Measurements from ENCODE around the gene ZNF77.
"Not testable (repeated sequence)": the region's sequence is repeated elsewhere in the genome, so short reads cannot be mapped to it uniquely, and the experiment has no call there.

The ZNF77 gene

GRCh38 chr19:2969104-2969504 is 24.3 kb upstream of the ZNF77 start:
- ATAC-seq = no peak

GRCh38 chr19:2967972-2968371 is 23.2 kb upstream of the ZNF77 start:
- ATAC-seq = no peak

DNA sequence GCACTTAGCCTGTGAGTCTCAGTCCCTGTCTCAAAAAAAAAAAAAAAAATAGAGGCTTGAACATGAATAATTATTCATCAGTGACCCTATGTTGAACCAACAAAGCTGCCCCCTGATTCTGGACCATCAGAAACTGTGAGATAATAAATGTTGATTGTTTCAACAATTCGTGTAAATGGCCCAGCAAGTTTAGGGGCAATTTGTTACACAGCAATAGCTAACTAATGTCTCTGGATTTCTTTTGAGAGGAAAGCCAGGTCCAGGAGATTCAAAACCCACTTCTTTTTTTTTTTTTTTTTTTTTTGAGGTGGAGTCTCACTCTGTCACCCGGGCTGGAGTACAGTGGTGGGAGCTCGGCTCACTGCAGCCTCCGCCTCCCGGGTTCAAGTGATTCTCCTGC is 20.1 kb upstream of the ZNF77 start:
- ATAC-seq = no peak

- ATAC-seq = not testable (repeated sequence)
Measured at GRCh38 chr19:2963631-2964030, 18.9 kb upstream of the ZNF77 start.

DNA sequence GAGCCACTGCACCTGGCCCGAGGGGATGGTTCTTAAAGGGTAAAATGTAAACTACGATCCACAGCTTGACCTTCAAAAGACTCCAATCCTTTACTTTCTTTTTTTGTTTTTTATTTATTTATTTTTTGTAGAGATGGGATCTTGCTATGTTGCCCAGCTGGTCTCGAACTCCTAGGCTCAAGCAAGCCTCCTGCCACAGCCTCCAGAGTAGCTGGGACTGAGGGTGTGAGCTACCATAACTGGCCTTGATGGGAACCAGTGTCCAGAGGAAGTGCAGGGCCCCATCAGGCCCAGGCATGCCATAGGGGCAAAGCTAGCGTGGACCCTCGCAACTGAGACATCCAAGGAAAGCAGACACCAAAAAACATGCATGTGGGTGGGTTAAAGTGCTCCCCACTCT is 18.4 kb upstream of the ZNF77 start:
- ATAC-seq = no peak

DNA sequence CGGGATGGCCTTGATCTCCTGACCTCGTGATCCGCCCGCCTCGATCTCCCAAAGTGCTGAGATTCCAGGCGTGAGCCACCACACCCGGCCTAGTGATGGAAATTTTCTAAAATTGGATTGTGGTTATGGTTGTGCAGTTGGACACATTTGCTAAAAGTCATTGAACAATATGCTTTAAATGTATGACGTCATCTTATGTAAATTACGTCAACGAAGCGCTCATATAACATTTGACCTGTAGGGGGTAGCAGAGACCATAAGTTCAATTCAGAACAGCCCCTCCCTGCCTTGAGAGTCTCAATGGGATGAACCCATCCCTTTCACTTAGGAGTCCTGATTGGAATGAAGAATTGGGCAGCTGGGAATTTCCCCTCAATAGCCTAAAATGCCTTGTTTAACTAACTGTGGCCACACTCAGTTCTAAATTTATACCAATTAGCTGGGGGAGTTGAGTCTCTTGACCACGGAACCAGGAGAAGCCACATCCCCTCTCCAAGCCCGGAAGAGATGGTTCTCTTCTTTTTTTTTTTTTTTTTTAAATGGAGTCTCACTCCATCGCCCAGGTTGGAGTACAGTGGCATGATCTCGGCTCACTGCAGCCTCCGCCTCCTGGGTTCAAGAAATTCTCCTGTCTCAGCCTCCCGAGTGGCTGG is 17.4 kb upstream of the ZNF77 start:
- ATAC-seq = peak in 1 of 2 donors; percentile 49

DNA sequence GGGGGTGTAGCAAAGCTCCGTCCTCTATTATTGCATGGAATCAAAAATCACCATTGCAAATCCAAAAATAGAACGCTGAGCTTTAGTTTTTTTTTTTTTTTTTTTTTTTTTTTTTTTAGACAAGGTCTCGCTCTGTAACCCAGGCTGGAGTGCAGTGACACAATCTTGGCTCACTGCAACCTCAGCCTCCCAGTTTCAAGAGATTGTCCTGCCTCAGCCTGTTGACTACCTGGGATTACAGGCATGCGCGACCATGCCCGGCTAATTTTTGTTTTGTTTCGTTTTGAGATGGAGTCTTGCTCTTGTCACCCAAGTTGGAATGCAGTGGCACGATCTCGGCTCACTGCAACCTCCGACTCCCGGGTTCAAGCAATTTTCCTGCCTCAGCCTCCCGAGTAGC is 15.3 kb upstream of the ZNF77 start:
- no peak for ATAC-seq

GRCh38 chr19:2957160-2957559 is 12.4 kb upstream of the ZNF77 start:
- no peak for ATAC-seq

DNA sequence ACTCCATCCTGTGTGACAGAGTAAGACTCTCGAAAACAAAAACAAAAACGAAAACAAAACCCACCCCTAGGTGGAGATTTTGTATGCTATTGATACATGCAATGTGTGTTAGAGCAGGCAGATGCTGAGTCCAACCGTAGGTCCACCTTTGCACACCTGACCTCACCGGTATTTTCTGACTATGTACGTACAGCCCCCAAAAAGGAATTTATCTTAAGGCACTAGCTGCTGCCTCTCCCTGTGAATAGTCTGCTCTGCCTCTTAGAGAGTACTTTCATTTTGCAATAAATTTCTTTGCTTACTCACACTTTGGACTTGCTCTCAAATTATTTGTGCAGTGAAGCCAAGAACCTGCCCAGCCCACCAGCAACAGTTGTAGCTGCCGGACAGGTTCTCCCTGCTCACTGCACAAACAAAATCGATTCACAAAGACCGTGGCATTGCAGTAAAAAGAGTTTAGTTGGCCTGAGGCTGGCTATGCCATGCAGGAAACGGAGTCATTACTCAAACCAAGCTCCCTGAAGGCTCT is 8.2 kb upstream of the ZNF77 start:
- ATAC-seq = no peak

DNA sequence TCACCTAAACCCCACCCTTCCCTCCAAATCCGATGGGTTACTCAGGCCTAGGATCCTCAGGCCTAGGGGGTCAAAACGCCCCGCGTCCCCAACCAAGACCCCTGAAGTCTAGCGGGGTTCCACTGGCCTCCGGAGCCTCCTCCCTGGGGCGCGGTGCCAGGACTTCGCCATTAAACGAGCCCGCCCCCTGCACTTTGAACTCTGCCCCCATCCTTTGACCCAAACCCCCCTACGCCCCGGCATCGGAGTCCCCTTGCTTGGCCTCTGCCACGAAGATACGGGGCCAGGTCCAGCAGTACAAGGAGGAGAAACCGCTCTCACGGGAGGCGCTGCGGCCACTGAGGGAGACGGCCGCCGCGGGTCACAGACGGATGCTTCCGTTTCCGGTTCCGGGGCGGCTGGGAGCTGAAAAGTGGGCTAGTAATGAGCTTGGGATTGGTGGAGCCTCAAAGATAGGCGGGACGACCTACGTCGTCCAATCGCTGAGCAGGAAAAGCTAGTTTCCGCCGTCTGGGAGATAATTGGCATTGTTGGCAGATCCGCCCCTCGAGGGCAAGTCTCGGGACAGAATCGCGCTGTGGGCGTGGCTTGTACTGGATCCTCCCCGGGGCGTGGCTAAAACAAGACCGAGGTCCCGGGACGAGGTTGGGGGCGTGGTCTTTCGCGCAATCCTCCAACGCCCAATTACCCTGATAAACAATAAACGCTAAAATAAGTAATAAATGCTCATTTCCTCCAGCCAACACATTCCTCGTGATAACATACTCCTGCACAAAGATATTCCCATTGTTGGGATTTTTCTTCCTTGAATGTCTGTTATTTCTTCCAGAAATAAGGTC is 5.7 kb upstream of the ZNF77 start:
- peak; percentile 98 to 99 for ATAC-seq

GRCh38 chr19:2949939-2950285 is 5.1 kb upstream of the ZNF77 start:
- ATAC-seq = peak in 1 of 2 donors; percentile 0

DNA sequence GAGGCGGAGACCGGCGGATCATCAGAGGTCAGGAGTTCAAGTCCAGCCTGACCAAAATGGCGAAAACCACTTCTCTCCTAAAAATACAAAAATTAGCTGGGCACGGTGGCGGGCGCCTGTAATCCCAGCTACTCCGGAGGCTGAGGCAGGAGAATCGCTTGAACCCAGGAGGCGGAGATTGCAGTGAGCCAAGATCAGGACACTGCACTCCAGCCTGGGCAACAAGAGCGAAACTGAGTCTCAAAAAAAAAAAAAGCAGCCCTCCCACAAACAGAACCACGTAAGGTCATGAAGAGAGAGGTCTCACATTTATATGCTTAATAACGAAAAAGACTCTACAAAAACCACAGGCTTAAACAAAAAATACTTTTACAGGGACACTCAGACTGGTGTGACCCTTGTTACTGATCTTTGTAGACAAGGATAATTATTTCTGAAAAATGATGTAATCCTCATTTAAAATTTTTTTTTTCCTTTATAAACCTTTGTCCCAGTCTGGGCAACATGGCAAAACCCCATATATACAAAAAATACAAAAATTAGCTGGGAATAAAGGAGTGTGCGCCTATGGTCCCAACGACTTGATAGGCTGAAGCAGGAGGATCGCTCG is 909 bp upstream of the ZNF77 start:
- ATAC-seq = no peak

GRCh38 chr19:2944403-2944774 is 382 bp downstream of the ZNF77 start:
- ATAC-seq = no peak

GRCh38 chr19:2942928-2943640 is 1.7 kb downstream of the ZNF77 start:
- no peak for ATAC-seq

GRCh38 chr19:2935863-2936262 is 8.9 kb downstream of the ZNF77 start:
- not testable (repeated sequence) for ATAC-seq

DNA sequence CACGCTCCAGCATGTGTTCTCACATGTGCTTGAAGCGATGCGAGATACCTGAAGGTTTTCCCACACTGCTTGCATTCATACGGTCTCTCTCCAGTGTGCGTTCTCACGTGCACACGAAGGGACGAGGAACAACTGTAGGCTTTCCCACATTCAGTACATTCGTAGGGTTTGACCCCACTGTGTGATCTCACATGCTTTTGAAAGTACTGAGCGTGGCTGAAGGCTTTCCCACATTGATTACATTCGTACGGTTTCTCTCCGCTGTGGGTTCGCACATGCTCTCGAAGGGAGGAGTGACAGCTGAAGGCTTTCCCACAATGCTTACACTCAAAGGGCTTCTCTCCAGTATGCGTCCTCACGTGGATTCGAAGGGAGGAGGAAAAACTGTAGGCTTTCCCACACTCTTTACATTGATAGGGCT is 11.3 kb downstream of the ZNF77 start:
- no peak for ATAC-seq

DNA sequence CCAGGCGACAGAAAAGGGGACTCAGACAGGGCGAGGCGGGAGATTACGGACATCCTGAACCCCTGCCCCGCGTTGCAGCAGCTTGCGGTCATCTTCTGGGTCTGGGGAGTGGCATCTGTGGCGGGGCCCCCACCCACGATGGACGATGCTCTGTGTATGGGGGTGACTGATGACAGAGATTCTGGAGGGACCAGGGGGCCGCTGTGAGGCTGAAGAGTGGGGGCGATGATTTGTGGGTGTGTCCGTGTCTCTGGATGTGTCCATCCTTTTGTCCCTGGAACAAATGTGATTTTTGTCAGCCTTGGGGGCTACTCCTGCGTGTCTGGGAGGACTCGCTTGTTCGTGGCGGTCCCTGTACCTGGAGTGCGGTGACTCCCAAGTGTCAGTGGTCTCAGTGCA is 17.7 kb downstream of the ZNF77 start:
- ATAC-seq = no peak

DNA sequence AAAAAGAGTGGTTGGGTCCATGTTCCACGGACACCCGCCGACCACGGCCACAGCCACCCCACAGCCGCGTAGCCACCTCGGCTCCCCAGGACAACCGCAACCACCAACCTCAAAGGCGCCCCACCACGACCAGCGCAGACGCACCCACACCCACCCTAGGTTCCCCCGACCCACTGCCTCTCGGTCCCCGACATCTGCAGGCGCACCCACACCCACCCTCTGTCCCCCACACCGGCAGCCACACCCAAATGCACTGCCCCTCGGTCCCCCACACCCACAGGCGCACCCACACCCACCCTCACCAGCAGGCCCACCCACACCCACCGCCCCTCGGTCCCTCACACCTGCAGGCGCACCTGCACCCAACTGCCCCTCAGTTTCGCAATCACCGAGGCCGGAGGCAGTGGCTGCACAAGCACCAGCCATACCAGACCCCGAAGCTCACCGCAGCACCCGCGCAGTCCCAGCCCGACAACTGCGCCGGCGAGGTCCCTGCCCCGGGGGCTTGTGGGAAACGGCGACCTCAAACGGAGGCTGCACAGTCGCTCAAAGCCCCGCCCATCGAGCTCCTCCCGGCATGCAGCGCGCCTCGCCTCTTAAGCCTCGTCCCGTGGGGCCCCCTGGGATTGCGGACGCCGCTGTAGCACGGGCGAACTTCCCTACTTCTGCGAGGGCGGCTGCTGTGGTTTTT is 18.3 kb downstream of the ZNF77 start:
- ATAC-seq = no peak

GRCh38 chr19:2923510-2923909 is 21.3 kb downstream of the ZNF77 start:
- ATAC-seq = no peak

DNA sequence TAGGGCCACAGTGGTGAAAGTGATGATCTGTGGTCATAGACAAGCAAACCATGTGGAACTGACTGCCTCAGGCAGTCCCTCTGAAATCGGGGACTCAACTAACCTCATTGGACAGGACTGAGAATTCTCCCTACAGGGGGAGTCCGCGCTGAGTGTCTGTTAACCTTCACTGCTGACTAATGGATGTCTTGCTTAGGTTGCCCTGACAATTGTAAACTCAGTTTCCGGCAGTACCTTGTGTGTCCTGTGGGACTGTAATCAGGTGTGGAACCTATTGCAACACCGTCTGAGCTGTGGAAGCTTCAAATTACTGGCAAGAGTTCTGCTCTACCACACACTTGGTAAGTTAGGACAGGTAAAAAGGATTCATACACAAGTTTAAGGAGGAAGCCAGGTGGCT is 21.8 kb downstream of the ZNF77 start:
- ATAC-seq = no peak

- no peak for ATAC-seq
Measured at GRCh38 chr19:2917275-2918184, 27.2 kb downstream of the ZNF77 start.
